Hepatocyte (in vitro differentiated cells): ENCODE data around the gene SLC30A1.

Source experiments
- CTCF ChIP-seq: fragments of 200-600 bp; sonication (generic); IDR thresholded peaks from 2 replicates; pipeline ENCODE4 v1.5.1; 2016; ENCODE audit warnings: antibody characterized with exemption, mild to moderate bottlenecking; ENCODE audit not compliant: poor library complexity
- EZH2 ChIP-seq: fragments of 200-600 bp; sonication (generic); IDR thresholded peaks from 2 replicates; pipeline ENCODE4 v1.6.1; 2016; ENCODE audit warnings: antibody characterized with exemption, mild to moderate bottlenecking, borderline replicate concordance

DNA sequence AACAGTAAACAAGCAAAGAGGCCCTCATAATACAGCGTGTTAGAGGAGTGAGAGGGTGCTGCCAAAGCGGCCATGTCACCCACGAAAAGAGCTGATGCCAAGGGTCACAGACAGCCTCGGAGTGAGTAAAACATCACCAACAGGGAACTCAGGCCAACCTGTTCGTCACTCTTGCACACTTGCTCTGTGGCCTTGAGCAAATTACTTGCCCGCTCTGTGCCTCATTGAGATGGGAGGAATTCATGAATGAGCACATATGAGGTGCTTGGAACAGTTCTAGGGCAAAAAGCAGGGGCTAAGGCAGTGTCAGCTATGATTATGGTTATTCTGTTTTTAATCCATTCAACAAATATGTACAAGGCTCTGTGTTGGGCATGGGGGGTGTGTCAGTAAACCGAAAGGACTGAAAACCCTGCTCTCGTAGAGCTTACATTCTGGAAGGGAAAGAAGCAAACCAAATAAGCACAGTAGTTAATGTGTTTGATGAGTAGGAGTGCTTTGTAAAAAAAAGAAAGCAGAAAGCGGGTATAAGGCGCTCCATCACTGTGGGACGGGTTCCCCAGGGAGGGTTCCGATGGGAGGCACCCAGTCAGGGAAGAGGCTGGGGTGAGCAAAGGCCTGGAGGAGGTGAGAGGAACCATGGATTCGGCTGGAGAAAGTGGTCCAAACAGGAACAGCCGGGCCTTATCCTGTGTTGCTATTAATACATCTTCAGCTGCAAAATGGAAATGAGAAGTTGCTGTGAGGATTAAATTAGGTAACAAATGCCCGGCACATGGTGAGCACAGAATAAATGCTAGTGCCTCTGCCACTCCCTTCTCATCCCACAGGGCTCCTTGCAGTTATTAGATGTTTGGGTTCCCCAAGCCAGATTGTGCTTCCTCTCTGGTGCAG, 47.5 kb downstream of the SLC30A1 start:
- TF ChIP-seq EZH2 (no peak), CTCF (no peak)
